Measurements from ENCODE around the gene SCGB1C2.

DNA sequence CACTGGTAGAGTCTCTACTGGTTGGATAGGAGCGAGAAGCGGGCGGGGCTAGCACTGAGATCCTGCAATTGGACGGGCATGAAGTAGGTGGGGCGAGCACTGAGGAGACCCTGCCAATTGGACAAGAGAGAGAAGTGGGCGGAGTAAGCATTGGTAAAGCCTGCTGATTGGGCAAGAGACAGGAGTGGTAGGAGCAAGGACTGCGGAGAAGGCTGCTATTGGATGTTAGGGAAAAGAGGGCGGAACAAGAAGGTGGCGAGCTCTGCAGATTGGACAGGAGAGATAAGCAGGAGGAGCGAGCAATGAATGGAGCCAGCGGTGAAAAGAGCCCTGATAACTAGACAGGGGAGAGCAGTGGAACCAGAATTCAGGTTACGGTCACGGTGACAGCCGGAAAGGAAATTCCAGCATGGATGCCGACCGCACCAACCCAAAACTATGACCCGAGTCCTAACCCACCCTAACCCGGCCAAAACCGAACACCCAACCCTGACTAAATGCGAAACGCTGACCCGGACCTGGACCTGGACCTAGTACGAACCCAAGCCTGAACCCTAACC lies 4.8 kb downstream of the SCGB1C2 start:
- TF ChIP-seq GATA2 (IDR thresholded peaks at IDR 0.05; ENCODE audit: low read depth, low read length) (no peak), GATA3 (IDR thresholded peaks at IDR 0.05; ENCODE audit: low read depth, low read length) (no peak)

All from SH-SY5Y (cell line).